HepG2 (cell line): Measurements from ENCODE around the gene LTA. TPM values are rescaled to one million over a fixed set of nuclear protein-coding genes. Genes with fewer than 3 reads are reported as not detected.
A peak's percentile ranks its signal among the peaks of the same experiment; 100 is the strongest.

Experiments
- ATAC-seq: fragments of 200-7000 bp; cut with Tn5 transposase; 3 replicates; pipeline ENCODE4 v1.9.1; 2020; ENCODE audit warnings: mild to moderate bottlenecking, moderate library complexity
- BruUV-seq: library from RNA; stranded (reverse); fragments of 400-500 nt; replicated peaks from 2 replicates; lab custom pipeline; 2021; lab: Mats Ljungman, UMichigan
- CTCF ChIA-PET: fragments of 300-600 bp; formaldehyde crosslinking; extraction: SDS; loops from one replicate; lab custom pipeline; 2021; ENCODE audit warnings: low total read pairs, inconsistent platforms, low intra/inter-chr PET ratio; lab: Yijun Ruan, JAX
- POLR2A ChIA-PET: fragments of 350-600 bp; sonication (Branson Sonifier 250); formaldehyde crosslinking; loops from one replicate; lab custom pipeline; 2020; ENCODE audit warnings: antibody characterized with exemption, inconsistent platforms; lab: Yijun Ruan, JAX
- DNase-seq: peaks from one replicate; pipeline ENCODE4 v3.0.0-alpha.2; 2015; ENCODE audit warnings: low spot score
- FAIRE-seq: peaks from 3 replicates; lab custom pipeline; 2011; peaks lifted over from hg19 to GRCh38; lab: Jason Lieb, UNC
- H2AFZ ChIP-seq: one replicate; pipeline ENCODE4 v1.6.1; 2011; ENCODE audit warnings: low read length, inconsistent platforms
- H3K27ac ChIP-seq: fragments of 300-600 bp; 3 replicates; pipeline ENCODE4 v1.8.0; 2011; ENCODE audit warnings: mixed run types, mild to moderate bottlenecking, mixed read lengths, low read length, inconsistent platforms; ENCODE audit not compliant: insufficient read depth; ENCODE audit errors: extremely low read length
- H3K27me3 ChIP-seq, 2 experiments: fragments of 200-600 bp in 1 of 2; 2 replicates in 1 of 2; 3 replicates in 1 of 2; pipeline versions ENCODE4 v1.6.0 to v1.8.0; 2011; ENCODE audit warnings: low read length in 2 of 2, mild to moderate bottlenecking in 2 of 2, moderate library complexity in 2 of 2, inconsistent platforms in 1 of 2; ENCODE audit not compliant: insufficient read depth in 2 of 2, control insufficient read depth in 1 of 2
- H3K36me3 ChIP-seq, 2 experiments: fragments of 200-600 bp in 1 of 2; replicated peaks in 1 of 2; 2 replicates in 1 of 2; 3 replicates in 1 of 2; pipeline versions ENCODE4 v1.5.1 to v1.8.0; 2011; ENCODE audit warnings: low read length in 2 of 2, inconsistent platforms in 1 of 2; ENCODE audit not compliant: insufficient read depth in 2 of 2, control insufficient read depth in 1 of 2
- H3K4me1 ChIP-seq: 2 replicates; pipeline ENCODE4 v1.5.1; 2012; ENCODE audit warnings: low read length, inconsistent platforms; ENCODE audit not compliant: insufficient read depth
- H3K4me2 ChIP-seq: 2 replicates; pipeline ENCODE4 v1.6.0; 2011; ENCODE audit warnings: low read depth, low read length, inconsistent platforms
- H3K4me3 ChIP-seq, 3 experiments: fragments of 200-600 bp in 1 of 3; sonication (generic), shearing (Covaris generic) in 1 of 3; replicated peaks in 1 of 3; 2 replicates each; pipeline ENCODE4 v1.5.1; 2011 to 2016; ENCODE audit warnings: low read length in 3 of 3, inconsistent platforms in 2 of 3, low read depth in 2 of 3, mild to moderate bottlenecking in 2 of 3, control low read depth in 1 of 3, mixed read lengths in 1 of 3; ENCODE audit not compliant: insufficient read depth in 1 of 3
- H3K79me2 ChIP-seq: one replicate; pipeline ENCODE4 v1.6.1; 2011; ENCODE audit warnings: low read length, inconsistent platforms; ENCODE audit not compliant: insufficient read depth
- H3K9ac ChIP-seq: 2 replicates; pipeline ENCODE4 v1.6.0; 2011; ENCODE audit warnings: mild to moderate bottlenecking, low read depth, low read length, inconsistent platforms; ENCODE audit not compliant: insufficient read depth
- H3K9me3 ChIP-seq: 2 replicates; pipeline ENCODE4 v1.5.1; 2012; ENCODE audit warnings: mild to moderate bottlenecking, low read length
- H4K20me1 ChIP-seq: 2 replicates; pipeline ENCODE4 v1.6.0; 2011; ENCODE audit warnings: inconsistent platforms, mild to moderate bottlenecking, low read length, moderate library complexity; ENCODE audit not compliant: insufficient read depth
- CREB1 ChIP-seq, 2 experiments: fragments of 450-650 bp in 1 of 2; IDR thresholded peaks; 2 replicates each; pipeline ENCODE4 v1.6.1; 2016 to 2017; ENCODE audit warnings: control low read depth in 1 of 2, mild to moderate bottlenecking in 1 of 2, missing compliant biosample characterization in 1 of 2, missing genetic modification characterization in 1 of 2
- MAFF ChIP-seq: IDR thresholded peaks from 2 replicates; pipeline ENCODE4 v1.6.1; 2011; ENCODE audit warnings: low read depth, low read length, improper control_type of control experiment
- MAFK ChIP-seq, 2 experiments: IDR thresholded peaks in 1 of 2; conservative IDR thresholded peaks in 1 of 2; 2 replicates each; pipeline ENCODE4 v1.6.1; 2011; ENCODE audit warnings: improper control_type of control experiment in 2 of 2, low read length in 2 of 2
- RFX5 ChIP-seq: IDR thresholded peaks from 2 replicates; pipeline ENCODE4 v1.6.1; 2011; ENCODE audit warnings: low read depth, low read length, improper control_type of control experiment
- ZBTB38 ChIP-seq: sonication (generic); formaldehyde crosslinking; IDR thresholded peaks from 2 replicates; pipeline ENCODE4 v1.5.1; 2020; ENCODE audit warnings: mild to moderate bottlenecking, missing genetic modification reagents
- ZNF292 ChIP-seq: sonication (generic); formaldehyde crosslinking; IDR thresholded peaks from 2 replicates; pipeline ENCODE4 v1.8.1; 2022; ENCODE audit warnings: mild to moderate bottlenecking, low read depth, missing genetic modification reagents, borderline replicate concordance
- WGBS: methylation state at CpG from one replicate; pipeline ENCODE4 v1.1.6; 2017; ENCODE audit warnings: low lambda C conversion rate; 5-methylcytosine and 5-hydroxymethylcytosine counted together
- in situ Hi-C: cut with HindIII; loops from 2 replicates; pipeline ENCODE4 v1.10.0; 2017; ENCODE audit warnings: low pct_unique_long_range_greater_than_20kb; ENCODE audit not compliant: extremely low pct_ligation_motif_present
- intact Hi-C: fragments of 100-400 bp; cut with micrococcal nuclease; formaldehyde crosslinking; loops from one replicate; pipeline ENCODE4 v1.10.0; 2022; ENCODE audit not compliant: unreplicated experiment
- polyA plus RNA-seq, 8 experiments: library from polyadenylated mRNA; depleted of rRNA in 3 of 8; stranded (reverse) in 7 of 8; unstranded in 1 of 8; fragments of >200 nt; fragmentation: Illumina TruSeq in 4 of 8; extraction: Trizol in 4 of 8; gene quantifications; 2 replicates each; pipeline versions ENCODE4 v1.2.1 to v1.2.3, GENCODE V29; 2011 to 2016; ENCODE audit warnings: low read depth in 4 of 8, missing spikeins in 1 of 8, mixed read lengths in 1 of 8; ENCODE audit not compliant: insufficient read depth in 1 of 8
- total RNA-seq, 5 experiments: library from RNA; depleted of rRNA; stranded (reverse); fragments of >200 nt; fragmentation: Illumina TruSeq; extraction: Trizol; gene quantifications; 2 replicates each; pipeline ENCODE4 v1.2.3, GENCODE V29; 2016; ENCODE audit warnings: low read depth in 1 of 5
- TF ChIP-seq, protein P1 (sequence below): sonication (generic); formaldehyde crosslinking; IDR thresholded peaks from 2 replicates; pipeline ENCODE4 v1.9.0; 2022; ENCODE audit warnings: missing genetic modification reagents, mild to moderate bottlenecking, borderline replicate concordance

The LTA gene
- total and polyA plus RNA-seq, 2 of the 13 experiments (the other 11 are each of a cell fraction or from before 2014, with no cell fraction given) = 0.09 TPM; not detected in 1

DNA sequence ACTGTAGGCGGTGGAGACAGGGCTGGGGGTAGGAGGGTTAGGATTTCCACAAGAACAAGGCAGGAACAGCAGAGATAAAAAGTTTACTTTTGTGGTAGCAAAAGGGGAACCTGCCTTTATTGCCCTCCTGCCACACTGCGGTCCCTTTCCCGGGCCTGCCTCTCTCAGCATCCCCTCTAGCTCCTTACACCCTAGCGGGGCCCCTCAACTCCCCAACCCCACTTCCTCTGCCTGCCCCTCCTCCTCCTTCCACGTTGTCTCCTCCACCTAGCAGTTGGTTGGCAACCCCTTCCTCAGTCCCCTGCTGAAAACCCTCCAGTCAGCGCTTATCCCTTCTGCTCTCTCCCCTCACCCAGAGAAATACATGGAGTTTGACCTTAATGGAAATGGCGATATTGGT is 43.7 kb downstream of the LTA start:
- 59% methylated on average over 7 of the region's 7 CpGs for WGBS
- in situ Hi-C loops = no loop called here
- no peak for ATAC-seq
- Histone ChIP-seq H3K27ac (no peak overlapping the region), H3K27me3 (no peaks in the 10 kb centered on the region), H4K20me1 (no peaks in the 10 kb centered on the region), H3K4me2 (peak overlapping the region; percentile 91), H3K4me3 (no peak overlapping the region), H3K9ac (no peak overlapping the region), H3K36me3 (no peaks in the 10 kb centered on the region), H2AFZ (no peak overlapping the region), H3K9me3 (no peaks in the 10 kb centered on the region), H3K79me2 (no peaks in the 10 kb centered on the region), H3K4me1 (peaks cover 39% of the 10 kb centered on the region)
- BruUV-seq = no TSS peak
- FAIRE-seq = no peak
- CTCF ChIA-PET = interaction anchor here (1.4 kb wide), 1 partner anchor 17 kb away, joined by 3 read pairs; no protein-coding TSS in a partner anchor
- POLR2A ChIA-PET = interaction anchor here (1.2 to 2.1 kb wide), 6 partner anchors 17 to 247 kb away, joined by 3 to 10 read pairs (median 4); partner anchors contain the start of genes BAG6, C6orf47, DDX39B and NEU1
- no peak for TF ChIP-seq ZNF292 (CRISPR knock-in tag)
- TF ChIP-seq, protein P1, sequence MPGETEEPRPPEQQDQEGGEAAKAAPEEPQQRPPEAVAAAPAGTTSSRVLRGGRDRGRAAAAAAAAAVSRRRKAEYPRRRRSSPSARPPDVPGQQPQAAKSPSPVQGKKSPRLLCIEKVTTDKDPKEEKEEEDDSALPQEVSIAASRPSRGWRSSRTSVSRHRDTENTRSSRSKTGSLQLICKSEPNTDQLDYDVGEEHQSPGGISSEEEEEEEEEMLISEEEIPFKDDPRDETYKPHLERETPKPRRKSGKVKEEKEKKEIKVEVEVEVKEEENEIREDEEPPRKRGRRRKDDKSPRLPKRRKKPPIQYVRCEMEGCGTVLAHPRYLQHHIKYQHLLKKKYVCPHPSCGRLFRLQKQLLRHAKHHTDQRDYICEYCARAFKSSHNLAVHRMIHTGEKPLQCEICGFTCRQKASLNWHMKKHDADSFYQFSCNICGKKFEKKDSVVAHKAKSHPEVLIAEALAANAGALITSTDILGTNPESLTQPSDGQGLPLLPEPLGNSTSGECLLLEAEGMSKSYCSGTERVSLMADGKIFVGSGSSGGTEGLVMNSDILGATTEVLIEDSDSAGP (CRISPR knock-in tag) = 0 out of 2 replicates have a peak, but pooled peaks have one; percentile 6
- no peak for TF ChIP-seq CREB1 (IDR thresholded peaks at IDR 0.05)
- TF ChIP-seq CREB1 (CRISPR knock-in tag; IDR thresholded peaks at IDR 0.05) = no peak
- TF ChIP-seq MAFF = 0 out of 2 replicates have a peak, but pooled peaks have one; percentile 5
- TF ChIP-seq MAFK (conservative IDR thresholded peaks at IDR 0.05 in 1 of 2, IDR thresholded peaks at IDR 0.05 in 1 of 2; ENCODE audit: low read length in 2 of 2) = peak in 1 of 2 experiments; percentile 22; a peak in 1 of 4 replicates
- intact Hi-C loops = no loop called here
- DNase-seq = no peak

DNA sequence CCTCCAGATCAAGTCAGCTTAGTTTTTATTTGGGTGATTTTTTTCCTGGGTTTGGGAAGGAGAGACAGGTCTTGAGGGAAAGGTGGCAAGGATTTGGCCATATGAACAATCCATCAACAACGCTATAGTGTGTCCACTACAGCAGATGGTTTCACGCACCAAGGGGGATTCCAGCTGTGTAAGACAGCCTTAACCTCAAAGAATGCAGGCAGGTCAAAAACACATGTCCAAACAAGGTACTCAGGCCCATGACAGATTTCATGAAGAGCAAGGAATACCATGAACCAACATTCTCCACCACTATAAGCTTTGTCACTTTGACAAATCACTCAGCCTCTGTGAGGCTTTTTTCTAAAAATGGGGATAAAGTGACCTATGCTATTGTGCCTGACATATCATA is 44.9 kb downstream of the LTA start:
- no peak overlapping the region for H3K4me3 ChIP-seq
- ATAC-seq (no peak), DNase-seq (no peak), FAIRE-seq (no peak)
- ChIA-PET POLR2A (no interaction called here), CTCF (no interaction called here)
- 56% methylated on average over 2 of the region's 2 CpGs for WGBS
- H3K36me3 ChIP-seq = no peaks in the 10 kb centered on the region
- H3K4me1 ChIP-seq = peaks cover 44% of the 10 kb centered on the region
- H3K79me2 ChIP-seq = peaks cover 13% of the 10 kb centered on the region
- H2AFZ ChIP-seq = no peak overlapping the region
- H3K9ac ChIP-seq = no peak overlapping the region
- no TSS peak for BruUV-seq
- H4K20me1 ChIP-seq = peaks cover under 1% of the 10 kb centered on the region; the same call in 1 of the 2 replicates
- no peak overlapping the region for H3K4me2 ChIP-seq
- in situ Hi-C loops (no loop called here), intact Hi-C loops (no loop called here)
- no peak overlapping the region for H3K27ac ChIP-seq
- TF ChIP-seq RFX5 (no peak), ZBTB38 (CRISPR knock-in tag) (no peak)
- no peaks in the 10 kb centered on the region; a peak in 1 of 5 replicates for H3K27me3 ChIP-seq
- no peaks in the 10 kb centered on the region for H3K9me3 ChIP-seq
